GM12892 (cell line): Measurements from ENCODE around the gene CYTH3.

Source experiments
- POLR2A ChIP-seq: IDR thresholded peaks from 2 replicates; pipeline ENCODE4 v1.6.1; 2011; ENCODE audit warnings: low read depth, low read length, control low read depth
- POLR2AphosphoS5 ChIP-seq: IDR thresholded peaks from 2 replicates; pipeline ENCODE4 v1.6.1; 2011; ENCODE audit warnings: low read depth, low read length, control low read depth
- TAF1 ChIP-seq: IDR thresholded peaks from 2 replicates; pipeline ENCODE4 v1.6.1; 2011; ENCODE audit warnings: low read depth, mild to moderate bottlenecking, control low read depth, low read length, borderline replicate concordance

- TF ChIP-seq POLR2A (no peak), TAF1 (no peak), POLR2AphosphoS5 (no peak)
Observed at GRCh38 chr7:6180344-6180725, 92.1 kb downstream of the CYTH3 start.
